ENCODE results near the gene PRIM2.
"Not testable (repeated sequence)": the region's sequence is repeated elsewhere in the genome, so short reads cannot be mapped to it uniquely, and the experiment has no call there.

PRIM2 gene

DNA sequence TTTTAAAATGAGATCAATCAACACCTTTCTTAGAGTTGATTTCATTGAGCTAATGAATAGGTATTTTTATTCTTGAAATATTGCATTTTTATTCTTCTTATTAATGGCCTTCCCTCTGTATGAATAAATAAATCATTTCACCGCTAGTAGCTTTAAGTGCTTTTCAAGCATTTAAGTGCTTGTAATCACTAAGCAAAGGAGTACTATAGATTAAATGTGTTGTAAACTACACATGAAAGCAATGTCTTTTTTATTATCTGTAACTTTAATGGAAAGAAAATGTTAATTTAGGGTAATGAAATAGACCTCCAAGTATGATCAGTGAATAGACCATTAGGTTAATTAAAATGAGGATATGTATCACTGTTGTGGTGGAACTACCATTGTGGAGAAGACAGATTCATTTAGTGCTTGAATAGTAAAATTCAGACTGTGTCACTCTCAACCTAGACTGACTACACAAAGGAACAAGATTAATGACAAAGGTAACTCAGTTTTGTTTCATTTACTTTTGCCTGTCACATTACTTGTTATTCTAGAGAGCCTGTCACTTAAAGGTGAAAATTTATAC is 132.2 kb downstream of the PRIM2 start:
- DNase-seq, result not testable (repeated sequence)

DNA sequence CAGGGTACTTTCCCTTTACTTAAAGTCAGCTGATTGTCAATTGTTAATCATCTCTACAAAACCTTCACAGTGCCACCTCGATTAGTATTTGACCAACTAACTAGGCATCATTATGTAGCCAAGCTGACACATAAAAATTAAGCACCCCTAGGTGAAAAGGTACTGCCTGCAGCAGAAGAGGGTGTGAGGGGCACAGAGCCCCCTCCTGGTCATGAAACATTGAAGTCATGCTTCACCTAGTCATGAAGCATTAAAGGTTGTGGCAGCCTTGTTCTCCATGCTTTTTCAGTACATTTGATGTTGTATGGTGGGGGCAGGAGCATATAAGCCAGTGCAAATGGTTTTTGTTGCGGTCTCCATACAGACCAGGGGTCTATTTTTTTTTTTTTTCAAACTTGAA is 142.4 kb downstream of the PRIM2 start:
- DNase-seq, result not testable (repeated sequence)

DNA sequence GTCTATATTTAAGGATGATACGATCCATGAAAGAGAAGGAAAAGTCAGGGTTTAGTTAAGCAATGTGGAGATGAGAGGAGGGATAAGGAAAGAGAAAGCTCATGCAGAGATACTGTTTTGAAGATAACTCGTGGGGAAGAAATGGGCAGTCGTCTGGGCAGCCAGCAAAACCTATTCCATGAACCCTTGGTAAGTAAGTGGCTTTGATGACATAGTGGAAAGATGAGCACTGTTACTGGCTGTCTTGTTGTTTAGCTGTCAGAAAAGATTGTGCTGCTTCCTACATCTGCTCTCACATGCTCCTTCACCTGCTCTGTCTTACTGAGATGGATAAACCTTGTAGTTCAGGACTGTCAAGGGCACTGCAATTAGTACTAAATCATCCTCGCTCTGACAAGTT is 143.6 kb downstream of the PRIM2 start:
- DNase-seq, result not testable (repeated sequence)

DNA sequence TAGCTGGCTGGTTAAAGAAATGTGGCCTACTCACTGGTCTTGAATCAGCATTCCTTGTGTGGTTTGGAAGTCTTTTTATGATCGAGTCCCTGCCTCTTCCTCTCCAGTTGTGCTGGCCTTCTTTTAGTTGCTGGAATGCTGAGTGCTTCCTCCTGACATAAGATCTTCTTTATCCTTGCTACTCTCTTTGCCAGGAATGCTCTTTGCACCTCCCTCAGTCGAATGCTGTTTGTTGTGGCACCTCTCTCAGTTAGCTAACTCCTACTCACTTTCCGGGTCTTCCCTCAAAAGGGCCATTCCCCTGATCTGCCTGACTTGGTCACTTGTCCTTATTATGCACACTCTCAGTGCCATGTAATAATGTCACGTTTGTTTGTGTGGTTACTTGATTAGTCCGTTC is 146.4 kb downstream of the PRIM2 start:
- not testable (repeated sequence) for DNase-seq

DNA sequence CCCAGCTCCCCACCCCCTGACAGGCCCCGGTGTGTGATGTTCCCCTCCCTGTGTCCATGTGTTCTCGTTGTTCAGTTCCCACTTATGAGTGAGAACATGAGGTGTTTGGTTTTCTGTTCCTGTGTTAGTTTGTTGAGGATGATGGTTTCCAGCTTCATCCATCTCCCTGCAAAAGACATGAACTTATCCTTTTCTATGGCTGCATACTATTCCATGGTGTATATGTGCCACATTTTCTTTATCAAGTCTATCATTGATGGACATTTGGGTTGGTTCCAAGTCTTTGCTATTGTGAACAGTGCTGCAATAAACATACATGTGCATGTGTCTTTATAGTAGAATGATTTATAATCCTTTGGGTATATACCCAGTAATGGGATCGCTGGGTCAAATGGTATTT is 148.5 kb downstream of the PRIM2 start:
- DNase-seq, result not testable (repeated sequence)

DNA sequence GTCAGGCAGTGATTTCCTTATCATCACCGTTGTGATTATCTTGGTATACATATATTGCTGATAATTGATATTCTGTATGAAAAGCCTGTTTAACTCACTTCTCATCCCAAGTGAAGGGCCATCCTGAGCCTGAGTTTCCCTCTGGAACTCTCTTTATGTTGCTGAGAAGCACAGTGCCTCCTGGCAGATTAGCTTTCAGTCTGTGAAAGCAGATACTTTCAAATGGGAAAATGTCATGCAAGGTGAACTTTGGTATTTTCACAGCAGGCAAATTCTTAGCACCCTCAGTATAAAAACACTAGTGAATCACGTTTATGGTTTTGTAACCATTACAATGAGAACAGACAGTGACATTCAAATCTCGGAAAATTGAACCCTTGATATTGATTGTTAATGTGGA is 151.6 kb downstream of the PRIM2 start:
- DNase-seq, result no peak

DNA sequence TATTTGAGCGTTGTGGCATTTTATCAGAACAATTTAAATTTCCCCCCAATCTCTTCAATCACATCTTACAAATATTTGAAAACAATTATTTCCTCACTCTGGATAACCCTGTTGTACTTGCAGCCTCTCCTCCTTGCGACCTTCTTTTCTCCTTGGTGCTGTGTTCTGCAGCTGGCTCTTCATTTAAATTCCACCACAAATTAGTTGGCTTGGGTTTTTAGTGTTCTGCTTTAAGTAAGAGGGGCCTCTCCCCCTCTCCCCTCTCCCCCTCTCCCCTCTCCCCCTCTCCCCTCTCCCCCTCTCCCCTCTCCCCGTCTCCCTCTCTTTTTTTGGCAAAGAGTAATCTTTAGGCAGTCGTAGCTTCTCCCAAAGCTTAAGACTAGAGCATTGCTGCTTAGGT is 152.7 kb downstream of the PRIM2 start:
- not testable (repeated sequence) for DNase-seq

DNA sequence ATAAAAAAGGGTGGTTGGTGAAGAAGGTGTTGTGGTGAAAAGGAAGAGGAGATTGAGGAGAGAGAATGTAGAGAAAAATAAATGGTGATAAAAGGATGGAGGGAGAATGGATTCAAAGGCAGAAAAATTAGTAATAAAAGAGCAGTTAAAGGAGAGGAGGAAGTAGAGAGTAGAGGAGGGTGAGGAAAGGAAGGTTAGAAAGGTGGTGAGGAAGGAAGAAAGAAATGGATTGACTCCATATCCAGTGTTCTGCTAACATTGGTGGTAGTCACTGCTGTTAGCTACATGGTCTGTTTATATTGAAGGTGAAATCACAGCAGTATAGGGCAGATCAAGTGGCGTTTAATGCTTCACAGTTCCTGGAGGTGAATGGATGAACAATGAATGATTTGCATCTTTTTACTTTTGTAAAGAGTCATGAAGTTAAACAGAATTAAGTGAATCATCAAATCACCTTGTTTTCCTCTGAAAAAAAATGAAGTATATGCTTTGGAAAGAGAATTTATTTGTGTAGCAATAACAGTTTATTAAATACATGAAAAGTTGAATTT is 154.0 kb downstream of the PRIM2 start:
- not testable (repeated sequence) for DNase-seq

DNA sequence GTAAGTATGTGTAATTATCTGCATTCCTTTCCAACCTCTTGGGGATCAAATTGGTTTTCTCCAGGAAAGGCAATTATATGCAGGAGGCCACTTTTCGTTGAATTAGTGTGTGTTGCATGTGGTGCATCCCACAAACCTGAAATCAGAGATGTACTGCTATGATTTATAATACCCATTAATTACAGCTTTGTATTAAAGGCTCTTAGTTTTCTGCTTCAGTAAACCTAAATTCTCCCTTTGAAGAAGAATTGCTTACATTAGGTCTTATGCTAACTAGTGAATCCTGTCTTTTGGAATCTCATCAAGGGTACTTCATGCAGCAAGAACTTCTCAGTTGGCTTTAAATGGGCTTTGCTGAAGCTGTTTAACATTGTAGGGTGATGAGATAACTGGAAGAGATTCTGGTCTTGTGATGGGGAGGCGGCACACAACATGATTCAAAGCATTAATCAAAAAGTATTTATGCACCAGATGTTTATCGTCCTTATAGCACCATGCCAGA is 155.5 kb downstream of the PRIM2 start:
- DNase-seq, result not testable (repeated sequence)

DNA sequence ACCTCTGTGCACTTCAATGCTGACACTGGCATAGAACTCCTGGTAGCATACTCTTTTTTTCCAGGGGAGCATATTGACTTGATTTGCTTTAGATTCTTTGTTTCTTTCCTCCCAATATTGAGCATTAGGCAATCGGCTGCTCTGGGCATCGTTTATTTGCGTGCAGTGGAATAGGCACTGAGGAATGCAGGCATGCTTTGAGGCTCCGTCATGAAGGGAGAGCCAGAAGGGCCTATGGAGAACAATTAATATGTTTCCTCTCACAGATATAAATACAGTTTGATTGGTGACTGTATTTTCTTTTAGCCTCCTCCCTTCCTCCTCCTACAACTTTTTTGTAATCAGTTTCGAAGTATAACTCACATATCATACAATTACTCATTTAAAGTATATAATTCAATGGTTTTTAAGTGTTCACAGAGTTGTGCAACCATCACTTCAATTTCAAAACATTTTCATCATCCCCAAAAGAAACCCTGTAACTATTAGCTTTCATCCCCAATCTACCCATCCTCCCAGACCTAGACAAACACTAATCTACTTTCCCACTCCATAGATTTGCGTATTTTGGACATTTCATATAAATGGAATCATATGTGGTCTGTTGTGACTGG is 157.5 kb downstream of the PRIM2 start:
- DNase-seq, result not testable (repeated sequence)

DNA sequence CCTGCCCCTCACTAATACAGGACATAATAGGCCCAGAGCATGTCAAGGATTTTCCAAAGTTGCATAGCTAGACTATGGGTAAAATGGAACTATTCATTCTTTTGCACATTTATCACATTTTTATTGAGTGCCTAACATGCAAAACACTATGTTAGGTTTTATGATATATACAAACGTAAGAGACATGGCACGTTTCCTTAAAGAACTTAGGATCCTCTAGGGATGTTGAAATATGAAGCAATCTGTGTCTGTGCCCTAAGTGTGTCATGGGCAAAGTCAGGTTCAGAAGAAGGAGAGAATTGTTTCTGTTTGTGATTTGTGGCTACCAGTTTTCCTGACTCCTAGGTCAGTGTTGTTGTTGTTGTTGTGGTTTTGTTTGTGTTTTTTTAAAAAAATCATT is 158.2 kb downstream of the PRIM2 start:
- DNase-seq, result not testable (repeated sequence)

DNA sequence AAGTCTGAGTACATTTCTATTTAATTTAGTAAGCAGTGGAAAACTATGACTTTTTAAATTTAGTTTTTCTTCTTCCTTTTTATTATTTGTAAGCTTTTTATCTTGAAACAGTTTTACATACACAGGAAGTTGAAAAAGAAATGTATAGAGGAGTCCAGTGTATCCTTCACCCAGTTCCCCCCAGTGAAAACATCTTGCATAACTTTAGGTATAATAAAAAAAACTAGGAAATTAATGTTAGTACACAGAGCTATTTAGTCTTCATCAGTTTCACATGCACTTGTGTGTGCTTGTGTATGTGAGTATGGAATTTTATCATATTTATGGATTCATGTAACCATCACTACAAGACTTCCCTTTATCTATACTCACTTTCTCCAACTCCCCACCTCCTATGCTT is 162.8 kb downstream of the PRIM2 start:
- not testable (repeated sequence) for DNase-seq

DNA sequence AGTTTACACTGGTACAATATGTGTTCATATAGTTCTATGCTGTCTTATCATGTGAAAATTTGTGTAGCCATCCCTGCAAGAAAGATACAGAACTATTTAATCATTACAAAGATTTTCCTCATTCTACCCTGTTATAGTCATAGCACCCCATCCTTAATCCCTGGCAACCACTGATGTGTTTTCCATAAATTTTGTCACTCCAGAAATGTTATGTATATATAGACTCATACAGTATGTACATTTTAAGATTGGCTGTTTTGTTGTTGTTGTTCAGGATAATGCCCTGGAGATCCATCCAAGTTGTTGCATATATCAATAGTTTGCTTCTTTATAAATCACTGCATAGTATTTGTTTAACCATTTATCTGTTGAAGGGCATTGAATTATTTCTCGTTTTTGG is 163.7 kb downstream of the PRIM2 start:
- not testable (repeated sequence) for DNase-seq

DNA sequence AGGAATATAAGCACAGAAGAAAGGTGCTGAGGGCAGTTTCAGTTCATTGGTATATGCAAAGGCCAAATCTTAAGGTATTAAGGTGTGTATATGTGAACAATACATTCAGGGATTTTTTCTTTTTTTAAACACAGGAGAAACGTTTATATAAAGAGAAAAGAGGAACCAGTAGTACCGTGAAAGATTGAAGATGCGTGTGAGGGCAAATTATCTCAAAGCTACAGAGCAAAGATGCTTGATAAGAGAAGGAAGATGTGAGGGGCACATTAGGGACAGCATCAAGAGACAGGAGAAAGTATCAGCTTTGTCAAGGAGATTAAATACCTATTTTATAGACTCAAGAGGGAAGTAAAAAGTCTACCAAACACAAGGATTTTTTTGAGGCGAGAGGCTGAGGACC is 165.0 kb downstream of the PRIM2 start:
- DNase-seq, result not testable (repeated sequence)

DNA sequence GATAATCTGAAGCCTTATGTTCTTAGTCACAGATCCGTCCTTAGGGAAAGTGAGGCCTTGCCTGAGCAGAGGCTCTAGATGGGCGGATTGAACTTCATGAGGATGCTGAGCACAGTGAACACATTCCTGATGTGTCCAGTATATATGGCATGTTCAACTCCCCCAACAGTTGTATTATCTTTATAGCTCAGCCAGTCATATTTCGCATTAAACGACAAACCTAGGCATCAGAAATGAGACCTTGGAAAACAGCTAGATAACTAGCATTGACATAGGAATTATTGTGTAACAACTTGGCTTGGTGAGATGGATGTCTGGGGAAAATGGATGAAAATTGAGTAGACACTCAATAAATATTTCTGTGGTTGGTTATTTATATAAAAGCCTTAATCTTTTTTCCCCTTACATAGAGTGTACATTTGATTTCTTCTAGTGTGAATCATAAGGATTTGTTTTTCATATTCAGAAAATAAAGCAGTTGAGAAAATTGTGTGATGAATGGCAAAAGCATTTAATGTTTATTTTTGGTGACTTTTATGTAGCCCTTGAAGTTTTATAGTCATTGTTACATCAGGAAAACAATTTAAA is 169.2 kb downstream of the PRIM2 start:
- not testable (repeated sequence) for DNase-seq

DNA sequence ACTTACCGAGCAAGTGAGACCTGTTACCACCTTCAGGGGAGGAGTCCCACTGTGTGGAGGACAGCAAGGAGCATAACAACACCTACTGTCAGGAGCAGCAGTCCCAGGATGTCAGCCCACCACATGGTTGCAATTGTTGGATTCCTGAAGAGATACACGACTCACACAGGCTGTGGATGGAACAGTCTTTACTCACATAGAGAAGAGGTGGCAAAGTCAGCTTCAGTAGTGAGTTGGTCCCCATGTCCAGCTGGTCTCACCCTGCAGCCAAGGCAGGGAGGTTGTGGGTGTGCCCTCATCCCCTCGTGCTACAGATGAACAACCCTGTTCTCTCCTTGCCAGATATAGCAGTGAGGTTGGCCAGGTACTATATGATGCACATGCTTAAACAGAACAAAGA is 171.1 kb downstream of the PRIM2 start:
- not testable (repeated sequence) for DNase-seq

DNA sequence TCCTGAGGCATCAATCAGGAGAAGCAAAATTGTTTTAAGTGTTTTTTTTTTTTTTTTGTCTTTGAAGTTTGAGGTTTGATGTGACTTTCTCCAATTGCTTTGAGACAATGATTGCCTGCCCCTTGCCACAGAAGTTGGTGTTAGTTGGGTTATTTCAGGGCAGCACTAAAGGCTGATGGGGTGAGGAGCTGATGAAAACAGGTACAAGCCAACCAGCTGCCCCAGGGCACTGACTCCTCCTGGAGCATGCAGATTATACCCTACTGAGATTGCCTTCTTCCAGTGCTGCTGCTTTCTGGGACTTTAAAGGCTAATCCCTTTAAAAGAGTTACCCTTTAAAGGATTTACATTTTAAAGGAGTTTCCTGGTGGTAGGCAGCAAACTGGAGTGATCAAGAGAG is 172.5 kb downstream of the PRIM2 start:
- DNase-seq, result not testable (repeated sequence)

DNA sequence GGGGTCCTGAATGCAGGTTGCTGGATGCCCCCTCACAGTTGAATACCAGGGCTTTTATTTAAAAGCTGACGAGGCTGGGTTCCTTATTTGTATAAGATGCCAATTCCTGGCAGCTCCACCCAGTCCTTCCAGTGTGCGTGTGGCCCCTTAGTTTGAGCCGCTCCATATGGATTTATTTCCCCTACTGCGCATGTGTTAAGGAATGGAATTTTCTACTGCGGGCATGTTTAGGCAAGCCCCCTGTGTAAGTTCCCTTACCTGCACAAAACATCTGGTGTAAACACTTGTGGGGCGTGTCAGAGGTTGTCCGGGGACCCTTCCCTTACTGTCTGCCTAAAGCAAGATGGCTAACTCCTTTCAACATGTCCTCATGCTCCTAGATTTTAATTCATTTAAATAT is 174.4 kb downstream of the PRIM2 start:
- DNase-seq, result not testable (repeated sequence)

DNA sequence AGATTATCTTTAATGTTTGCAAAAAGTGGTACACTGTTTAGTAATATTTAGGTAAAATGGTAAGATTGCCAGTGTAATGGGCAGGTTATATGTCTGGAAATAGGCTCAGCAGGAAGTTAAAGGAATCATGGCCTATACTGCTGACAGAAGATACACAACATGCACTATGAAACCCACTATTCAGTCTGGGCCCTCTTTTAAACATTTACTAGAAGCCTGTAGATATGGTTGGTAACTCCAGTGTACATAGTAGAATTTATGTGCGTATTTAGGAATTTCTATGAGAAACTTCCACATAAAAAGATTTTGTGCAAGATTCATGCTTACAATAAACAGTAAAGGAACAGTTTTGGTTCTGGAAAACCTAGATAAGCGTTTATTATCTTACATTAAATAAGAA is 178.8 kb downstream of the PRIM2 start:
- not testable (repeated sequence) for DNase-seq

DNA sequence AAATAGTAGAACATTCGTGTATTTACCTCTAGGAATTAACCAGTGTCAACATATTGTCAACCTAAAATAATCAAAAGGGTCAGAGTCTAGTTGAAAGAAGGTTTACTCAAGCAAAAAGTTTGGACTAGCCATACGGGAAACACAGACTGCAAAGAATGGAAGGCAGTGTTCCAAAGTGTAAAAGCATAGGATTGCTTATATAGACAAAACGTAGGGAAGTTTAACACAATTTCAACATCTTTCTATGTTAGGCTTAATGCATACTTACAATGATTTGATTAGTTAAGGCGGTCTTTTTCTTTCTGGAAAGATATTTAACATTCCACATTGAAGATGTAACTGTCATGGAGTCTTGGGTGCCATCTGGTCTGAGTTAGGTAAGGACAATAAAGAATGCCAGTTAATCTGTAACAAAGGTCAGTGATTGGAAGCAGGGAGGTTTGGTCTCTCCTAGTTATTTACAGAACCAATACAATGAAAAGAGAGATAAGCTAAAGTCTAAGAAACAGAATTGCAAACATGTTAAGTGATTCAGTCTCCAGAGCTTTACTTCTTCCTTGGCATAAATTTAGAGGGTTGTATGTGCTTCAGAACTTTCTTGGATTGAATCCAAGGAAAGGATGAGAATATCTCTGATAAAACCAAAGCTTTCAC is 183.1 kb downstream of the PRIM2 start:
- DNase-seq, result not testable (repeated sequence)

DNA sequence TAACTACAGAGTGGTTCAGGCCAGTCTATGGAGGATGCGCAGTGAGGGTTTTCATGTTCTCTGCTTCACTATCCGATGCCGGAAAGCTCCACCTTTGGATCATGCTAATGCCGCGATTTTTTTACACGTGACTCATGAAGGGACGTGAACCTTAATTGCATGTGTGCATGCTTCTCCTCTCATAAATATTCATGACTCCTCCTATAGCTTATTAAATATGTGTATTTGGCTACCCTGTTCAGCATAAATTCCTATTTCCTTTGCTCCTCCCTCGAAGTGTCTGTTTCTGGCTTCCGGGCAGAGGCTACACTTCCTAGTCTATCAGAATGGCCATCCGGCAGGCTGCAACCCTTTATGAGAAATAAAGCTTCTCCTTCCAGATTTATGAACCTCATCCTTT is 185.0 kb downstream of the PRIM2 start:
- DNase-seq, result not testable (repeated sequence)

DNA sequence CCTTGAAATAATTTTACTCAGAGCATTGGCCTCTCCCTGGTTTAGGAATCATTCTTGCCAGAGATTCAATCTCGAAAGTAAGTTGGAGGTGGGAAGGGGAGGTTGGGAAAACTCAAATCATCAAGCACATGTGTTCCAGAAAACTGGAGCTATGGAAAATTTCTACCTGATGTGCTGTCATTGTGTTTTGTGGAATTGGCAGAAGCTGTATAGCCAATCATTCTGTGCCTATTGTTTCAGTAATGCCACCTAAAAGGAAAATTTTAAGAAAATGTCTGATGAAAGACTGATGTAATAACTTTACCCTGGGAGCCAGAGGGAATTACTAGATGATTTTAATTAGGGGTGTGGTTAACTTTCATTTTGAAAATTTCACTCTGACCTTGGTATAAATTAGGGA is 187.8 kb downstream of the PRIM2 start:
- DNase-seq, result not testable (repeated sequence)

DNA sequence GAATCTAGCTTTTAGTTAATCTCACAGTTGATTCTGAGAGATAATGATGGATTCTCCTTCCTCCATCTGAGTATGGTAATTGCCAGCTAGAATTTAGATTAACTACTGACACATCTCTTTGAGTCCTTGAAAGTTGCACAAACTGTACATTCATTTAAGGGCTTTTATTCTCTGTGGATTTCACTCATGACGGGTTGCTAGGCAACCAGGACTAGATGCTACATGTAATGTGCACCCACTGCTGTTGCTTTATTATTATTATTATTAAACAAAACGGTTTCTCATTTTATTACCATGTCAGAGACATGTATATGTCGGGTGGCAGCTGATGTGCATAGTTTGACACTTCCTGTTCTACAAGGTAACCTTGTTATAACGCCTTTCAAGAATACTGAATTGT is 193.0 kb downstream of the PRIM2 start:
- not testable (repeated sequence) for DNase-seq

All from stimulated activated naive CD4-positive, alpha-beta T cell (primary cell).